HG02763 (cell line): ENCODE measurements around the gene MVB12B.

Source experiments
- ATAC-seq: cut with Tn5 transposase; IDR thresholded peaks from one replicate; pipeline ENCODE4 v1.9.1; 2021; ENCODE audit warnings: mild to moderate bottlenecking, moderate library complexity; ENCODE audit not compliant: unreplicated experiment

MVB12B gene

DNA sequence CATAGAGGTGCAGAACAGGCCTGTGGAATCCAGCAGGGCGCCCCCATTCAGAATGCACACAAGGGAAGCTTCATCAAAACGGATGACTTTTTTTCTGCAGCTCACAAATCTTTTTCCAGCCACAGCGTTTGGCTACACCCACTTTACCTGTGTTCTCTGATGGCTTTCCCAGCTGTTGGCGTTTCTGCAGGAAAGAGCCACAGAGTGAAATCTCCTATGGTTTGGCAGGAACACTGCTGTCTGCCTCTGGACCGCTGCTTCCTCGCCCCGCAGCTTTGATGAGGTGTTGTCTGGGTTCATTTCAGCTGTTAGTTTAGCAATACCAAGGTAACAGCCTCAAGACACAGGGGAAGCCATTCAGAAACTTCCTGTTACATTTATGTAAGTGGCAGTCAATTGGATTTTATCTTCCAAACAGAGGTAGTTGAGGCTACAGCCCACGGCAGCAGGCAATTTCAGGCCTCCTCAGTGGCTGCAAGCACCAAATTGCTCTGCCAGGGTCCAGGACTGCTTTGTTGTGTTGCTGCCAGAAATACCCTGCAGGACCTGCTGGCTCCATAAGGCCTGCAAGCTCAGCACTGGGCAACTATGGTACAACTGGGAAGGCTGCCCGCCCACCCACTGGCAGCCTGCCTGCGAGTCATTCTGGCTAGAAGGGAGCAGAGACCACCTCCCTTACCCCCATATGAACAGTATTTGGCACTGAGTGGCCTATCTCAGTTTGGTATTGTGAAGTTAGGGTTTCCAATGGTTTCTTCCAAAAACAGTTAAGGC, 96.7 kb downstream of the MVB12B start:
- no peak for ATAC-seq

DNA sequence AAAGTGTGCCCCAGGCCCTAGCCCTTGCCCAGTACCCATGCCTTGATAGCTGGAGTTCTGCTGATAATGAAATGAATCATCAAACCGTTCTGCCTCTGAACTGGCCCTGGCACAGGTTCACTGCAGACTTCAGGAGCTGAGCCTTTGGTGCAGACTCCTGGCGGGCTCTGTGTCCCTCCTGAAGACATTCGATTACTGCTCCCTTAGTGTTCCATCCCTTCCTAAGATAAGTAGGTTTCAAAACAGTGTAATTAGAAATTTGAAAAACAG, 97.2 kb downstream of the MVB12B start:
- no peak for ATAC-seq

DNA sequence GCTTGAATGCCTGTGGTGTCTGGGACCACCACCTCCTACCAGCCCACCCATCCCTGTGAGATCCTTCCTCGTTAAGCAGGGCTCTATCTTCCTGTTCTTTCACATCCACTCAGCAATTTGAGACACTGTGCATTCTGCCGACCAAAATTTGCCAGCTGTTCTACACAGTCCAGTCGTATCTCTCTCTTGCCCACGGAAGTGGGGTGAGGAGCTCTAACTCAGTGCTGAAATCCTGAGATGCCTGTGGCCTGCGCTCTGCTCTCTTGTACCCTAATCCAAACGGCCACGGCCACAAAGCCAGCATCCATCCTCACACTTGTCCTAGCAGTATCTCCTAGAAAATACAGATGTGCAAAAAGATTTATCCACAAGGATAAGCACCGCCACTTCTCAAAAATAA, 97.9 kb downstream of the MVB12B start:
- no peak for ATAC-seq

DNA sequence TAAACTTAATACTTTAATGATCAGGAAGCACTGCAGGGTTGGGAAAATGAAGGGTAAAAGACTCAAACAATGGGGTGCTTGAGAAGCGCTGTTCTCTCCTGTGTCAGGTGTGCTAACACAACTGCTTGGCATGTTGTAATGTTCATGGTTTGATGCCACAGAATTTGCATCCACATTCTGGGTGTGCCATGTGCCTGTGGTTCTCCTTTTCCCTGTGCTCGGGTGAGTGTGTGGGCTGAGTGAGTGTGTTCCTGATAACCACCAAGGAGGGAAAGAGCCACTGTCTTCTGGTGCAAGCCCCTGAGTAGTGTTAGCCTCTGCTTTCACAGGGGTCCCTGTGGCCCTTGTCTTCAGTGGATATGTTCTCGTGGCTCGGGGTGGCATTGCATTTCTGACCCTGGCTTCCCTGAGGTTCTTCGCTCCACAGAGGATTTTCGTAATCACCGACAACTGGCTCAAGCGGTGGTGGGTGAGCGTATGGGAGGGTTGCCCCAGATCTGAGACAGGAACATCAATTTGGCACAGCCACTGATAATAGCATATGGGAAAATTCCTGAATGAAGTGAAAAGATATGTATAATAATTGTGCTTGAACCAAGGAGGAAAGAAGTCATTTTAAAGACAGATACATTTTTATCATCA, 102.0 kb downstream of the MVB12B start:
- no peak for ATAC-seq

DNA sequence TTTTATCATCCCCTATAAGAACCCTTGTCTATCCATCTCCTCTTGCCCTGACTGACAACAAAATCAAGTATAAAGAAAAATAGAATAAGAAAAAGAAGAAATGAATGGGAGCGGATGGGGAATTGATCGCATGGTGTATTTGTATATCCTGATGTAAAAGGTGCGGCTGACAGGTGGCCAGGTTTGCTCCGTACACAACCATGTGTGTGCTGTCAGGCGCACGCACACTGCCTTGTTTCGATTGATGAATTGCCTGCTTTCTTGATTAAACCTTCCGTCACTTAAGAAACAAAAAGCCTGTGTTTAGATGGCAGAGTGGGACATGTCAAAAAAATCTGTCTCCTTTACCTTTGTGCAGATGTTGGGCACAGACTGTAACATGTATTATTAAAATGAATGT, 102.6 kb downstream of the MVB12B start:
- no peak for ATAC-seq

DNA sequence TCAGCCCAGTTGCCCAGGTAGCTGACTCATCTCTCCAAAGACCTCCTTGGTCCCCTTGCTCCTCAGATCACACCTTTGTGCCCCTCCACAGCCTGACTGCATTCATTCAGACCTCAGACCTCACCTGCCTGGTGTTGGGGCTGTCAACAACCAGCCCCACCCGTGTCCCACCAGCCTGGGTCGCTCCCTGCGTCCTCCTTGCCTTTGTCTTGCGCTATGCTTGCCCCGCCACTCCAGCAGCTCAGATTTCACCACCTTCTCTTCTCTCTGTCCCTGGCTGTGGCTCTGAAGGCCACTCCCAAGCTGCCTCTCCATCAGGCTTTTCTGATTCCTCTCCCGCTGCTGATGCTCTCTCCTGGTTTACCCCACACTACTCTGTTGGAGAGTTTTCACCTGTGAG, 103.5 kb downstream of the MVB12B start:
- ATAC-seq, result no peak

DNA sequence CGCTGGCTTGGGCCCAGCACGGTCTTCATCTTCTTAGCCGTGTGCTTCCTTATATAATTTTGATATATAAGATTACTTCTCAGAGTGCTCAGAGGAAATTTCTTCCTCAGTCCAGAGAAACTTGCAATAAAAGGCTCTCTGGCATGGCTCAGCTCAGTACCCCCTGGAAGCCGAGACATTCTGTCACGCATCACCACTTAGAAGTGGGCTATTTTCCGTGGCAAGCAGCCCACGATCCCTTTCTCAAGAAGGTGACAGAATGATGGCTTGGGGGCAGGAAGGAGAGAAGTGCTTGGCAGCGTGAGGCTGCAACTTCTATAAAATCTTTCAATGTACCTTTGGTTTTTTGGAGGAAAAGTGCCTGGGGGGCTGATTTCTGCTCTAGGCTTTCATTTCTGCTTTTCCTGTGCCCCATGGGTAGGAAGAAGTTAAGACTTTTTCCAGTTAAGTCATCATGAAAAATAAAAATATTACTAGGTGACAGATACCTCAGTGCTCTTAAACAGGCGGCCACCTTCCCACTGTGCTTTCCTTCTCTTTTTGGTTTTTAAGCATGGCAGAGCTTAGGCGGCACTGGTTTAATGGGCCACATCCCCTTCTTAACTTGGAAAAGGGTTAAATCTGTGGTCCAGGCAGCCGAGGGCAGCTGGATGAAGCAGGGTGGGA, 104.6 kb downstream of the MVB12B start:
- ATAC-seq, result no peak

DNA sequence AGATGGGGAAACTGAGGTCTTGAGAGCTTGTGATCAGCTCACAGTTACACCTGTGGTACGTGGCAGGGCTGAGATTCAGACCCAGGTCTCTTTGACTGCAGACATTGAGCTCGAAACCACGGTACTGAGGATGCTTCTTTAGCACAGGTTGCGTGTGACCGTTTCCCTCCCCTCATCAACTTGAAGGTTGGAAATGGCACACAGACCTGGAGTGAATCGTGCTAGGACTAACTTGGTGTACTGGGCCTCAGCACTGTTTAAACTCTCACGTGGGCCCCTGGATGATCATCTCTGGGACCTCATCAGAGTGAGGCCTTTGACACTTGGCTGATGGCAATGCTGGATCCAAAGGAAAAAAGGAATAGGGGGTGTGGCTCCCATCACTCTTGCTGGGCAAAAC, 106.0 kb downstream of the MVB12B start:
- ATAC-seq, result no peak

DNA sequence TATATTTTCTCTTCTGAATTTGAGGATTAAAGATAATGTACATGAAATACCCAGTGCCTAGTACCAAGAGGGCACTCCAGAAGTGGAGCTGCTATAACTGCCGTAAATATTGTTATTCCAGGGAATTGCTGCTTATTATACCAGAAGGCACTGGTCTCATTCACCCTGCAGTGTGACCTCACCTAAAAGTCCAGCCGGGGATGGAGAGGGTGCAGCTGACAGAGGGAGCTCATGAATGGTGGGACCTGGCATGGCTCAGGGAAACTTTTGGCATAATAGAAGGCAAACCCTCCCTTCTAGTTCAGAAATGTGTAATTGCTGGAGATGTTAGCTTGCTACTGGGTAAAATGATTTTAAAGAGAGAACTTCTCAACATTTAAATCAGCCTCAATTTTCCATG, 108.5 kb downstream of the MVB12B start:
- ATAC-seq, result no peak

DNA sequence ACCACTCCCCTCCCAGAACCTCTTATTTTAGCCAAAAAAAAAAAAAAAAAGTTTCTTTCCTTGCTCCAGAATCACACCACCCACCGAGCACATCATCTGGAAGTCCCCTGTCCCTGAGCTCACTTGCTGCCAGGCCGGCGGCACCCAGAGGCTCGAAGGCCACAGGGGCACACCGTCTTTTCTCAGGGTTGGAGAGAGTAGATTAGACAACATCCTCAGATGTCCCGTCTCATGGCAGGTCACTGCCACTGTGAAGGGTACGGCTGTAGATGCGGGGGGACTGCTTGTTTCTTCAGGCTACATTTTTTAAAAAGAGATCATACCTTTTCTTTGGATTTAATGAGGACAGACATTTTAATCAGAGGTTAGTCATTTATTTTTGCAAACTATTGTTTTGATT, 109.0 kb downstream of the MVB12B start:
- ATAC-seq, result no peak

DNA sequence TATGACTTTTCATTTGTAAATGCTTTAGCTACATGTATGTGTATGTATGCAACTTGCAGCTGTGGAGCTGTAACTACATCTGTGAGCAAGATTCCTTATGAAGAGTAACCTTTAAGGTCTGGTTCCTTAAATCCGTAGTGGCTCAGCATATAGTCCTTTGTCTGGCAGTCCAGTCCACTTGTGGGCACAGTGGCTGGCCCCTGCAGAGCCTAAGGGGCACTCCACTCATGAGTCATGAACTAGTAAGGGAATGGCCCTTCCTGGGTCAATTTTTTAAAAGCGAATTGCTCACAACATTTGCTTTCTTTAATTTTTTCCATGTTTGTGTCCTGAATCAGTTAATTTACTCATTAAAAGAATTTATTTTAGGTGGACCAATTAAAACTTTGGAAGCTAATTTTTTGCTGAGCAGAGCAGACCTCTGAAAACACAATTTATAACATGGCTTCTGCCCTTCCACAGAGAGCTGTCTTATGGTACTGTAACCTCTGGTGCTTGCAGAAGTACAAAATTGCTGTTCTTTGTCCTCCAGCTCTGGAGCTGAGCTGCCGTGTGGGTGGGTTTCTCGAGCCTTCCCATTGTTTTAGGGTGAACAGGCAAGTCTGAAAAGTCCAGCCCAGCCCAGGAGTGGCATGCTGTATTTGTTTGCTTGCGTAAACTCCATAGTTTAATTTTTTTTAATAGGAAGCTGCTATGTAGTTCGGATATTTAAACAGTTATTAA, 110.1 kb downstream of the MVB12B start:
- no peak for ATAC-seq

DNA sequence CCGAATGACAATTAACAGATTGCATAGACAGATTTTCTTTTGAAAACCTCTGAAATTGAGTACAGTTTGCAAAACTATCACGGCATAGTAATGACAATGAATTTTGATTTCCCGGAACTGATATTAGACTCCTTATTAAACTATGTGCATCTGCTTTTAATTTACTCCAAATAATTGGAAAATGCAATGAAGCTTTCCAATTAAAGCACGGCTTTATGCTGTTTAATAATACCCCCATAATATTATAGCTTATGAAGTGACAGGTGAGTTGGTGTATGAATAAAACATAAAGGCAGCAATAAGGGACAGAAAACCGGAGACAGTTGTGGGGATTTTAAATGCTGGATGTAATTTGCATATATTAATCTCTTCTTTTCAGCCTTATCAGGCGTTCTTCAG, 110.6 kb downstream of the MVB12B start:
- ATAC-seq, result no peak

DNA sequence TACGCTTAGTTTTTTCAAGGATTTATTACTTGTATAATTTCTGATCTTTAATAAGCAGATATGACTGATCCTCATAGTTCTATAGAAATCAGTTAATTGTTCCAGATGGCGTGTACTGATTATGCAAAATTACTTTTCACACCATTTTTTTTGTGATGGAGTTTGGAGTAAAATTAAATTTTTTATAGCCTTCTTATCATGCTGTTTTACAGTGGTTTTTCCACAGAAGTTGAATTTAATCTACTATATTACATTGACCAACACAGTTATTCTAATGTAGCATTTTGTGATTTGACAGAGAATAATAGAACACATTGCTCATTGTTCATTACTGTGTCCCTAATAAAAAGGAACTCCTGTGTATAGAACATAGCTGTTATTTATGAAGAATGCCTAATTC, 111.1 kb downstream of the MVB12B start:
- ATAC-seq, result no peak

DNA sequence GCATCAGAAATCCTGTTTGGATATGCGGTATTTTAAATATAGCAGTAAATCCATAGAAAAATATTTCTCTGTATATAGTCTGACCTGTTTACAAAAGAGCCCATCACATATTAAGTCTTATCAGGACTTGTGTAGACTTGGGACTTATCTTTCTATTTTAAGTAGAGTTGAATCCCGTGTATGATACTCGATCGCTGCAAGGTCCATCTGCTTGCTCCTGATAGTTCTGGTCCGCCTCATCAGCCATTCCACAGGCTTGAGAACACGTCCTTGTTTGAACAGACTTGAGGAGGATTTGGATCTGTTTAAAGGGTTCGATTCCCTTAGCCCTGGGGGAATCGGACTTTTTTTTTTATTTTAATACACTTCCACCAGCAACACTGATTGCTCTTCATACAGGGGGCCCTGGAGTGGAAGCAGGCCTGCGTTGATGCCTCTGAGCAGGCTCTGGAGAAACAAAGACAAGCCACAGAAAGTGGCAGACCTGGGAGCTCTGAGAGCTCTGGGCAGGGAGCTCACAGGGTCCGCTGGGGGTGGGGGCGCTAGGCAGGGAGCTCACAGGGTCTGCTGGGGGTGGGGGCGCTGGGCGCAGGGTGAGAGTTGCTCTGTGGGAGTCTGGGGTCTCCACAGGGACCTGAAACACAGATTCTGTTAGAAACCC, 112.2 kb downstream of the MVB12B start:
- no peak for ATAC-seq

DNA sequence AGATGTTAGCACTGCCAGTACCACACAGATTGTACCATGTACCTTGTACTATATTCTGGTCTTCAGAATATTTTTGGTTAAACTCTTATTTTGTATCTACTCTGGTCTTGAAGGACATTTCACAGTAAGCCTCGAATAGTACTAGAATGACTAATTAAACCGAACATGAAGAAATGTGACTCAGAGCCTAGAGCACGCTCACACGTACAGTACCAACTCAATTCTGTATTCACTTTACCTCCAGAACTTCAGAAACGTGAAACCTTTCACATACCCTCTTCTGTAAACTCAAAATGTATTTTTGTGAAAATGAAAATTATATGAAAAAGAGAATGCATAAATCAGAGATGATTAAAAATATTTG, 112.8 kb downstream of the MVB12B start:
- ATAC-seq, result no peak

DNA sequence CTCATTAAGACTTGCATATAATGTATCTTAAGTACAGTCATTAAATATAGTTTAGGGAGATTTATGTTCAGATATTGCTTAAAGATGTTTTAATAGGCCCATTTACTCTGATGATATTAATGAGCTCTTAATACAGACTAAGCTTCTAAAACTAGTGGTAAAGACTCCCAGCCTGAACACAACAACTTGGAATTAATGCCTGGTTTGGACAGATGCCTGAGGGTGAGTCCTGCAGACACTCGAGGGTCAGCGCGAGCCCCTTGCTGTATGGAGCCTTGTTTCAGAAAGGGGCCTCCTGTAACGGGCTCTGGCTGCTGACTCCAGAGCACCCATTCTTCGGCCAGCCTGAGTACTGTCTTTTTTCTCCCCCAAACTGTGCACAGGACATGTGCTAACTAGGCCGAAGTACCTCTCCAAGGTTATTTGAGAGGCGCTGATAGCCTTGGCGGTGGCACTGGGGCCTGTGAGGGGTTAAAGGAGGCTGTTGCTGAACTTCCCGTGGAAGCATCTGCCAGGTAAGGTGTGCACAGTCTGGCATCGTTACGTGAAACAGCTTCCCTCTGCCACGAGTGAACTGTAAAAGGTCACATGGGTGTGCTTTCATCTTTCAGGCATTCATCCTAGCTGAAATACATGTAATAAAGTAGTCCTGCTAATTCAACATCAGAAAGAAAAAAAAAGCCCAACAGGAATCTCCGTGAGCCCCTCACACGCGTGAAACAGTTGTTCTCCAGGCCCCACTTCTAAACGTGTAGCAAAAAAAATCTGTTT, 113.4 kb downstream of the MVB12B start:
- ATAC-seq, result no peak

DNA sequence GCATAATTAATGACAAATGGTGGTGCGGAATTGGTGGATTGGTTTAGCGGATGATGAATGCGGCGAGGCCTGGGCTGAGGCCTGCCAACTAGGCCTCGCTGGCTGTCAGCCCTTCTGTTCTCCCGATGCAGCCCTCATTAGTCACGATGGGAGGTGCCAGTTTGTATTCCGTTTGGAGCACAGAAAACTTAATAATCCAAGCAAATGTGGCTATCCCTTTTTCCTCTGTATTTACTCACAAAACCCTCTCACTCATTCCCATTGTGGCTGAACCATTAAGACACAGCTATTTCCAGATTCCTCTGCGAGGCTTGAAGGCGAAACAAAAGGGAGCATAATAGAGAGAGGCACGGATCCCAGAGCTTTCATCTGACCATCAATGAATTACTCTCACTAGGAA, 114.3 kb downstream of the MVB12B start:
- no peak for ATAC-seq

DNA sequence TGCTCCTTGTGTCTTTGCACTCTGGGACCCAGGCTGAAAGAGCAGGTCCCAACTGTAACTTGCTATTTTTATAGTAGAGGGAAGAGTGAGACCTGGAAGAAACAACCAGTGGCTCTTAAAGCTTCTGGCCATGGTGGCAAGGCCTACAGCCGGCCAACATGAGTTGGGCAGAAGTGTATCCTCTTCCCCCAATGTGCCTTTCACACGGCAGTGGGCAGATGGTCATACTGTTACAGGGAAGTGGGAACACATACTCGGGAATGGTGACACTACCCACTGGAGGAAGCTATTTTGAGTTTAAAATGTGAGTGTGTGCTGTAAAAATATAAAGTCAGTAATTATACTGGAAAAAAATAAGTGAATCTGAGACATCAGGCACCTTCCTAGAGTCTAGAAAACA, 116.0 kb downstream of the MVB12B start:
- no peak for ATAC-seq

DNA sequence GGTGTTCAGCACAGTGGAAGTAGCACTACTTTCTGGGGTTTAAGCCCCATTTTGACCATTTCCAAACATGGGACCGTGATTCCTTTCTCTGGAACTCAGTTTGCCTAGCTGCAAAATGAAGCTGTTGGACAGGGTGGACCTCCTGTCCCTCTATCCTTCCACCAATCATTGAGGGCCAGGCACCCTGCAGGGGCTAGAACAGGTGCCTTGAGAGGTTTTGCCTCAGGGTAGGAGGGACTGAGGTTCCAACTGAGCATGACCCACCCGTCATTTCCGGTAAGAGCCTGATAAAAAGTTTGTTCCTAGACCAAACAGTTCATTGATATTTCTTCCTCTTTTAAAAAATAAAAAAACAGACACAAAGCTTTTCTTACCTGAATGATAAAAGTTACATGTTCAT, 116.5 kb downstream of the MVB12B start:
- ATAC-seq, result no peak

DNA sequence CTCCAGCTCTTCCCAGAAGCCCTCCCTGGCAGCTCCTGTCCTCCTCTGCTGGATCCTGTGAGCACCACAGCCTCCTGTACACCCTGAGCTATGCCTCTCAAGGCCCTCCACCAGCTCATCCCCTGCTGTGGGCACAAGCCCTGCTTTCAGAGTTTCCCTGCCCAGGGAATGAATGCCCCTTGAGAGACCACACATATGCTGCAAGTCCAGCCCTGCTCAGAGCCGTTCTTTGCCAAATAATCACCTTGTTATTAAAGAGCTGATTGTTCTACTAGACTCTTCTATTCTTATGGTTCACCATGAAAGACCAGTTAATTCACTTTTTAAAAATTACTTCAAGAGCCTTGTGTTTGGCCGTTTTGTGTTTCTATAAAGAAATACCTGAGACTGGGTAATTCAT, 121.5 kb downstream of the MVB12B start:
- no peak for ATAC-seq
